RCC 7860 (cell line): ENCODE measurements around the gene RASSF5.

Experiments used
- DNase-seq: peaks from one replicate; pipeline ENCODE4 v3.0.0-alpha.2; 2015; ENCODE audit warnings: low spot score
- FAIRE-seq: peaks from 2 replicates; lab custom pipeline; 2012; peaks lifted over from hg19 to GRCh38; lab: Jason Lieb, UNC

Gene RASSF5

DNA sequence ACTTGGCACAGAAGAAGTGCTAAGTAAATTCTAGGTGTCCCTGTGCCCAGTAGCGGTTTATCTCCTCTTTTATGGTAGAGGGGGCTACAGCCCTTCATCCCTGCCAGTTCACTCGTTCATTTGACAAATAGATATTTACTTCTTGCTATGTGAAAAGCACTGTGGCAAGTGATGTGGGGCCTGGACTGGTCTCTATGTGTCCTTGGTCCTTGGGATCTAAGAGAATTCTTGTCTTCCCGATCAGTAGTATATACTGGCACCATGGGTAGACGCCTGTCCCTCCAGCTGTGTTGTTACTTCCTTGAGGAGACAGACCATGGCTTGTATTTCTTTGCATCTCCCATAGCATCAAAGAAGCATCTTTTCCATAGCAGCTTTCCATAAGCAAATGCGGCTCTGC is 75.2 kb downstream of the RASSF5 start:
- FAIRE-seq = no peak
- no peak for DNase-seq

GRCh38 chr1:206582971-206583706 is 75.8 kb downstream of the RASSF5 start:
- no peak for DNase-seq
- no peak for FAIRE-seq

DNA sequence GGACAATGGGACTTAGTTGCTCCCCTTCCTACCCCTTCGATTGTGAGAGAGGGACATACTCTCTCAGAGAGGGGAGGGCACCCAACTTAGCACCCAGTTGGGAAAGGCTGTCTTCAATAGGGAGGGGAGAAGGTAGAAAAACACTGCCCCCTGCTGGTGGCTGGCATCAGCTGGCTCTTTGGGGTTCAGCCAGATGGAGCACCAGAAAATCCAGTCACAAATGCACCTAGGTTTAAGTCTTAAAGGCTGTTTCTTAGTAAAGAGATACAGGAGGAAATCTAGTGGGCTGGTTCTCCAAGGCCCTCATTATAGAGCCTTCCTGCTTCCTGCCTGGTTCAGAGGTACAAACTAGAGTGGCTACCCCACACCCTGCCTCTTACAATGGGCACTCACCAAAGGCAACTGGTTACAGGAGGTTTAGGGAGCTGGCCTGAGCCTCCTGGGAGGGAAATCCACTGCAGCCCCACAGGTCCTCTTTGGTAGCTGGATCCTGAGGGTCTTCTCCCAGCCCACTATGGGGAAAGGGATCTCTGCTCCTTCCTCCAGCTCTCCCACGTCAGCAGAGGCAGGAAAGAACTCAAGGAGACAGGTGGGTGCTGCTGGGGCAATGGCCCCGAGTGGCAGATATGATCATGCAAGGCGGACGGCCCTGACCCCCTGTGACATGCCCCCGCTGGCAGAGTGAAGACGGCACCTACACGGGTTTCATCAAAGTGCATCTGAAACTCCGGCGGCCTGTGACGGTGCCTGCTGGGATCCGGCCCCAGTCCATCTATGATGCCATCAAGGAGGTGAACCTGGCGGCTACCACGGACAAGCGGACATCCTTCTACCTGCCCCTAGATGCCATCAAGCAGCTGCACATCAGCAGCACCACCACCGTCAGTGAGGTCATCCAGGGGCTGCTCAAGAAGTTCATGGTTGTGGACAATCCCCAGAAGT is 76.6 kb downstream of the RASSF5 start:
- FAIRE-seq = no peak
- DNase-seq = peak; percentile 44

DNA sequence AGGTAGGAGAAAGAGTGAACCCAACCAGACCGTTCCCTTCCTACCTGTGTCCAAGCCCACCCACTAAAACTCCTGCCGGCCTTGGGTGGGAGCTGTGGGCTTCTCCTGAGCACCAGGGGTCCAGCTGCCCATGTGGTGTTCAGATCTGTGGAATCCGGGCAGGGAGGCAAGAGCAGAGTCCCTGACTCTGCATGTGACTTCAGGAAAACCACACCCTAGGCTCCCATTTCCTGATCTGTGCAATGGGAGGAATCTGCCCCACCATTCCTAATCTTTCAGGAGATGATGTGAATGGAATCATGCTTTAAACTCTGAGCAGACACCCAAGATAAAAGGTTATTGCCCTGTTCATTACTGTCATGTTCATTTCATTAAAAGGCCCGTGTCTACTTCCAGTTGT is 77.4 kb downstream of the RASSF5 start:
- FAIRE-seq = no peak
- DNase-seq = no peak

GRCh38 chr1:206586501-206587445 is 79.4 kb downstream of the RASSF5 start:
- no peak for DNase-seq
- no peak for FAIRE-seq

DNA sequence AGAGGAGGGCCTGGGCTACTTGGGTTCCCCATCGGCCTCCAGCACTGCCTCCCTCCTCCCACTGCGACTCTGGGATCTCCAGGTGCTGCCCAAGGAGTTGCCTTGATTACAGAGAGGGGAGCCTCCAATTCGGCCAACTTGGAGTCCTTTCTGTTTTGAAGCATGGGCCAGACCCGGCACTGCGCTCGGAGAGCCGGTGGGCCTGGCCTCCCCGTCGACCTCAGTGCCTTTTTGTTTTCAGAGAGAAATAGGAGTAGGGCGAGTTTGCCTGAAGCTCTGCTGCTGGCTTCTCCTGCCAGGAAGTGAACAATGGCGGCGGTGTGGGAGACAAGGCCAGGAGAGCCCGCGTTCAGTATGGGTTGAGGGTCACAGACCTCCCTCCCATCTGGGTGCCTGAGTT is 80.6 kb downstream of the RASSF5 start:
- FAIRE-seq (no peak), DNase-seq (no peak)

GRCh38 chr1:206588492-206588891 is 81.2 kb downstream of the RASSF5 start:
- DNase-seq (no peak), FAIRE-seq (no peak)

DNA sequence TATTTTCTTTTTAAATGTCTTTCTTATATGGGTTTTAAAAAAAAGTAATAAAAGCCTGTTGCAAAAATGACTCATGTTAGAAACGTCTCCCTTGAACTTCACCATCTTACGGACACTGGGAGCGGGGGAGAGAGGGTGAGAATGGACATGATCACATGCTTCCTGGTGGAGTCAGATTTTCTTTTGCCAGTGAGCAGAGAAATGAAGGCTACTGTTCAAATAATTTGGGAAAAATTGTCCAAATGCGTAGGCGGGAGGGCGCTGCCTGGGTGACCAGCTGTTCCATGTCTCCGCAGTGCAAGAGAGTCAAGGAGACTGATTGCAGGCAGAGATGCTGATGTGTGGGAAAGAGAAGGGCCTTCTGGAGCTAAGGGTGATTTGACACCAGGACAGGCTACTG is 81.9 kb downstream of the RASSF5 start:
- FAIRE-seq (peak; percentile 85), DNase-seq (peak; percentile 80)

DNA sequence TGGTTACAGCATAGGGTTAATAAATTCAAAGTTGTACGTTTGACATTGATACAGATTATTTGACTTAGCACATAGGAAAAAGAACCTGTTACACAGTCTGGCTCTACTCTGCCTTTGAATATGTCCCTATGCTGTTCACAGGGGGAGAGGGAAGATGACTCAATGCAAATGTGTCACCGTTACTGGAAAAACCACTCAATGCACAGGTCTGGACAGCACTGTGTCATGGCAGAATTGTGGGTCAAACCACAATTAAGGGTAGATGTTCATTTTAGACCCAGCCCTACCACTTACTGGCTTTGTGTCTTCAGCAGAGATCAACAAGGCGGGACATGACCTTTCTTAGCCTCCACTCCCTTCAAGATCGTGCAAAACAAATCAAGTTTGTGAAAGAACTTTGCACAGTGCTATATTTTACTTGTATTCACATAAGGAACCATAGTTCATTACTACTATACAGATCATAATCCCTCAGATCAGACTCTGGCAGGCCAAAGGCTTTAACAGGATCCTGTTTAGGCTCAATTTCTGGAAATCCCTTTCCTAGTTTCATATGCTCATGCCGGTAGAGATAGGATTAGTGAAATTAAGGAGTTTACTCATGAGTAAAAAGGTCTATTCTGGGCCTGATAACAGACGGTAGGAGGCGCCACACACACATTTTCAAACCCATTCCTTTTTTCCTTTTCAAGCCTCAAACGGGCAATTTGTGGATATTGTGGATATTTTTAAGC is 82.9 kb downstream of the RASSF5 start:
- peak; percentile 85 for DNase-seq
- peak; percentile 93 for FAIRE-seq

DNA sequence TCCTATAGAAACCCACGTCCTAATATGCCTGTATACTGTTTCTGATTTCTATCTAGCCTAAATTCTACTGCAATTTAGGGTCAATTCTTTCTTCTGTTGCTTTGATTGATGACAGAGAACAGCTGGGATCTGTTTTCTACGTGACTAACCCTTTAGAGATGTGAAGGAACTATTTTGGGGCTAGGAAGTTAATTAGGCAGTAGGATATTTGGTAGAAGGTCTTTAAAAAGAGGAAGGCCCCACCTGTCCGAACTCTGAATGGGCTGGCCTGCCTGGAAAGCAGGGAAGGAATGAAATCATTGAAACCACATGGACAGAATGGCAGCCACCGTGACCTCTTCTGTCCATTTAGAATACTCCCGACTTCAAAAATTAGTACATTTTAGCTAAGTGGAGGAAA is 83.9 kb downstream of the RASSF5 start:
- no peak for DNase-seq

GRCh38 chr1:206591696-206592095 is 84.4 kb downstream of the RASSF5 start:
- DNase-seq (no peak), FAIRE-seq (no peak)

More for the DNA sequence above, 83.9 kb downstream of the RASSF5 start:
- no peak for FAIRE-seq

GRCh38 chr1:206593351-206593925 is 86.1 kb downstream of the RASSF5 start:
- FAIRE-seq (no peak), DNase-seq (no peak)

GRCh38 chr1:206595581-206596318 is 88.4 kb downstream of the RASSF5 start:
- DNase-seq (no peak), FAIRE-seq (no peak)

GRCh38 chr1:206596319-206596666 is 89.0 kb downstream of the RASSF5 start:
- FAIRE-seq (no peak), DNase-seq (no peak)

DNA sequence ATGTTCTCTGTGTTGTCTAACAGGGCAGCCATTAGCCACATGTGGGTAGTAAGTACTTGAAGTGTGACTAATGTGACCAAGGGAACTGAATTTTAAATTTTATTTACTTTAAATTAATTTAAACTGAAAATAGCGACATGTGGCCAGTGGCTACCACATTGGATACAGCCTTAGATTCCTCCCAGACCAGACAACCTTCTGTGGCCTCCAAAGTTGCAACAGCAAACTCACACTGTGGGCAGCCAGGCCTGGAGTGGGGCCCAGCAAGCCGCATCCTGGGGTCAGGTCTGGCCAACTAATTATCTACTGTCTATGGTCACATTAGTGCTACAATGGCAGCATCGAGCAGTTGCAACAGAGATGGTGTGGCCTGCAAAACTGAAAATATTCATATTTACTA is 93.2 kb downstream of the RASSF5 start:
- DNase-seq = no peak
- FAIRE-seq = no peak

DNA sequence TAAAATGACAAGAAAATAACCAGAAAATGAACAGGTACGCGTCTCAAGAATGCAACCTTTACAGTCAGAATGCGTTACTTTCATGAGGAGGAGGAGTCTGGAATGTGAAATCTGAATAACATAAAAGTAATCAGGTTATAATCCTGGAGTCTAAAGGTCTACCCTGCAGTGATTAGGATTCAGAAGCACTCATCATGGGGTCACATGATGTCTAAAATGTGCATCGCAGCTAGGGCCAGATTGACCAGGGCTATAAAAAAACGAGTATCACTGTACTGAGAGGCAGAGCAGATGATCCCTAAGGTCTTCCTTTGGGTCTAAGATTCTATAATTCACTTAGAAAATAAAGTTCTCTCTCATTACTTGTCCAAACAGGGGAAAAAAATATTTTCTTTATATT is 97.5 kb downstream of the RASSF5 start:
- no peak for DNase-seq
- no peak for FAIRE-seq

DNA sequence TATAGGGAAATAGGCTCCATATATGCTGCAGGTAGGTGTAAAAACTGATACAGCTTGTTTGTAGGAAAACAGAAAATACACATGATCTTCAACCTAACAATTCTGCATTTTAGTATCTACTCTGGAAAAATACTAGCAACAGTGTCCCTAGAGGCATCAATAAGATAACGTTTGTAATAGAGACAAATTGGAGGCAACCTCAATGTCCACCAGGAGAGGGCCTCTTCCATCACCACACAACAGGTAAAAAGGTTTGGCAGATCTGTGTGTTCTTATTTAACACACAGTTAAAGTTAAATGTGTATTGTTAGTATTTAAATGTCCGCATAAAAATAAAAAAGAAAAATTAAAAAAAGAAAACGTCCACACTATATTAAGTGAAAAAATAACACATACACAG is 99.5 kb downstream of the RASSF5 start:
- FAIRE-seq = peak; percentile 59
- peak; percentile 32 for DNase-seq

DNA sequence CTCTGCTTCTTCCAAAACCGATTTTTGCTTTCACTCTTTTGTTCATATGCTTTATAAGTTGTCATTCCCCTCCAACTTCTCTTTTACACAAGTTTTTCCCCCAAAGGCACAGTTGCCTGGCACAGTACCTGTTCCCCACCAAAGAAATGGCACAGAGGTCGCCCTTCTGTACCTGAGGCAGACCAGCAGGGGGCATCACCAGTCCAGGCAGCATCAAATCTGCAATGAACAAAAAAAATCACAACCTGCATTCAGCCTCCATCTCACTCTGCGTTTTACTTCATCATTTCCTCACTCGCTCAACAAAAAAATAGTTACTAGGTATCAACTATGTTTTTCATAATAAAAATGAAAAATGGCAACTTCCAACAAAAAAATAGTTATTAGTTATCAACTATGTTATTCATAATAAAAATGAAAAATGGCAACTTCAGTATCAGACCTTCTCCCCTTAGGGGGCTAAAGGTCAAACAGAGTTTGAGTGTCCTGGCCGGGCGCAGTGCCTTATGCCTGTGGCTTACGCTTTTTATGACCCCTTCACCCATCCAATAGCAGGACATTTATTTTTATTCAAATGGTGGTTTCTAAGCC is 100.9 kb downstream of the RASSF5 start:
- DNase-seq (peak; percentile 31), FAIRE-seq (no peak)
